GM23248 (cell line): ENCODE results near the gene GPRC6A. TPM values are rescaled to one million over a fixed set of nuclear protein-coding genes. Genes with fewer than 3 reads are reported as not detected.
"Not testable (repeated sequence)": the region's sequence is repeated elsewhere in the genome, so short reads cannot be mapped to it uniquely, and the experiment has no call there.

Experiments used
- DNase-seq: peaks from one replicate; pipeline ENCODE4 v3.0.0-alpha.2; 2015
- H2AFZ ChIP-seq: fragments of 200-600 bp; sonication (generic); 2 replicates; pipeline ENCODE4 v1.6.1; 2016; ENCODE audit warnings: antibody characterized with exemption
- H3F3A ChIP-seq: fragments of 200-600 bp; sonication (generic); 2 replicates; pipeline ENCODE4 v1.6.1; 2016; ENCODE audit warnings: mild to moderate bottlenecking, antibody characterized with exemption, mixed run types; ENCODE audit not compliant: insufficient read depth
- H3K27ac ChIP-seq: fragments of 200-600 bp; sonication (generic); 2 replicates; pipeline ENCODE4 v1.5.1; 2016; ENCODE audit warnings: mild to moderate bottlenecking
- H3K27me3 ChIP-seq: fragments of 200-600 bp; sonication (generic); replicated peaks from 2 replicates; pipeline ENCODE4 v1.6.1; 2016; ENCODE audit warnings: mild to moderate bottlenecking; ENCODE audit not compliant: insufficient read depth
- H3K36me3 ChIP-seq: fragments of 200-600 bp; sonication (generic); 2 replicates; pipeline ENCODE4 v1.6.1; 2016; ENCODE audit warnings: low read depth, mild to moderate bottlenecking
- H3K4me1 ChIP-seq: fragments of 200-600 bp; sonication (generic); 2 replicates; pipeline ENCODE4 v1.6.1; 2016; ENCODE audit warnings: mild to moderate bottlenecking; ENCODE audit not compliant: insufficient read depth
- H3K4me2 ChIP-seq: fragments of 200-600 bp; sonication (generic); one replicate; pipeline ENCODE4 v1.6.1; 2016; ENCODE audit warnings: mild to moderate bottlenecking; ENCODE audit not compliant: unreplicated experiment
- H3K4me3 ChIP-seq: fragments of 200-600 bp; sonication (generic); 2 replicates; pipeline ENCODE4 v1.5.1; 2016; ENCODE audit warnings: mild to moderate bottlenecking
- H3K79me2 ChIP-seq: fragments of 200-600 bp; sonication (generic); 2 replicates; pipeline ENCODE4 v1.6.1; 2016; ENCODE audit warnings: mild to moderate bottlenecking; ENCODE audit not compliant: insufficient read depth
- H3K9ac ChIP-seq: fragments of 200-600 bp; sonication (generic); 2 replicates; pipeline ENCODE4 v1.6.1; 2016; ENCODE audit warnings: mild to moderate bottlenecking
- H3K9me2 ChIP-seq: fragments of 200-600 bp; sonication (generic); 2 replicates; pipeline ENCODE4 v1.6.1; 2016; ENCODE audit warnings: mixed run types, mild to moderate bottlenecking, moderate library complexity; ENCODE audit not compliant: insufficient read depth
- H3K9me3 ChIP-seq: fragments of 200-600 bp; sonication (generic); one replicate; pipeline ENCODE4 v1.6.1; 2017; ENCODE audit warnings: low read depth
- H4K20me1 ChIP-seq: fragments of 200-600 bp; sonication (generic); 2 replicates; pipeline ENCODE4 v1.6.0; 2016; ENCODE audit not compliant: insufficient read depth
- EZH2 ChIP-seq: fragments of 200-600 bp; sonication (generic); IDR thresholded peaks from 2 replicates; pipeline ENCODE4 v1.6.1; 2018; ENCODE audit warnings: antibody characterized with exemption, mild to moderate bottlenecking; ENCODE audit not compliant: insufficient read depth, poor library complexity, severe bottlenecking
- EZH2phosphoT487 ChIP-seq: fragments of 200-600 bp; sonication (generic); IDR thresholded peaks from 2 replicates; pipeline ENCODE4 v1.6.1; 2018; ENCODE audit warnings: antibody characterized with exemption, moderate library complexity, mild to moderate bottlenecking, low read depth; ENCODE audit not compliant: insufficient read depth
- WGBS, 2 experiments: methylation state at CpG; one replicate each; pipeline ENCODE4 v1.1.6; 2015 to 2017; ENCODE audit warnings: low lambda C conversion rate in 2 of 2, low coverage in 1 of 2; ENCODE audit errors: missing lambda C conversion rate in 2 of 2; 5-methylcytosine and 5-hydroxymethylcytosine counted together
- in situ Hi-C: fragments of 300-500 bp; cut with MboI; formaldehyde crosslinking; loops from 2 replicates; pipeline ENCODE4 v1.15.0; 2020
- polyA plus RNA-seq: library from polyadenylated mRNA; unstranded; fragments of >200 nt; fragmentation: Nextera tagmentation; extraction: Ambion mirVana; gene quantifications from 2 replicates; pipeline ENCODE4 v1.2.1, GENCODE V29; 2016
- total RNA-seq: library from RNA; depleted of rRNA; stranded (reverse); fragments of >200 nt; shearing (Covaris generic); gene quantifications from 2 replicates; pipeline ENCODE4 v1.2.3, GENCODE V29; 2014

The GPRC6A gene
- total and polyA plus RNA-seq, 2 experiments from 2014 or later, result not detected

DNA sequence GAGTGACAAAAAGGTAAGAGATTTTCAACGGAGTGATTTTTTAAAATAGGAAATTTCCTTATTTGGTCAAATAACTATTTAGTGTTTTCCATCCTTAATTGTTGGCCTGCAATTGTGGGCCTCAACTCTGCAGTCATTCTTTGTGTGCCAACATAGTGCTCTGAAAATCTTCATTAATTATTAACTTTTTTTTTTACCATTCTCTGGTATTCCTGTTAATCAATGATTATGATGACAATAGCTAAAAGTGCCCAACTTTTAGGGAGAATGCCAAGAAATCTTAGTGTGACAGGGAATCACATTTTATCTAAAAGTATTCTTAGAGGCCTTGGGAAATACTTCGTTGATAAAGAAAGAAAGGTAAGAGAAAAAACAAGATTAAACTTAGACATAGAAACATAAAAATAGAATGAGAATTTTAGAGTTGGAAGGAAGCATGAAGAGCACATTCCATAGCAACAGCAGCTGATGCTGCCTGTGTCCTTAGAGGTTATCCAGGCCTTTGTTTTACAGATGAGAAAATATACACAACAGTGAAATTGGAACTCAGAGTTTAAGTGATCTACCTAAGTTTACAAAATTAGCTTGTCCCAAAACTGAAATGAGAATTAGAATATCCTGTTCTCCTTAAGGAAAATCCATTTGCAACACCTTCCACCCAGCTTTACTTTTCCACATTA lies 1.2 kb downstream of the GPRC6A start:
- H3K27ac ChIP-seq, result no peak overlapping the region
- no peak for DNase-seq
- no peak overlapping the region for H3K4me3 ChIP-seq
- no peaks in the 10 kb centered on the region for H3F3A ChIP-seq
- no peaks in the 10 kb centered on the region for H3K79me2 ChIP-seq
- 9 to 11% methylated on average over 2 of the region's 2 CpGs for WGBS, 2 experiments
- H3K9me2 ChIP-seq, result no peaks in the 10 kb centered on the region
- no peak overlapping the region for H2AFZ ChIP-seq
- no peak overlapping the region for H3K4me2 ChIP-seq
- no peaks in the 10 kb centered on the region for H4K20me1 ChIP-seq
- no peak overlapping the region for H3K9ac ChIP-seq
- in situ Hi-C loops, result no loop called here
- no peaks in the 10 kb centered on the region for H3K9me3 ChIP-seq
- no peaks in the 10 kb centered on the region; the same call in 1 of the 2 replicates for H3K27me3 ChIP-seq
- H3K36me3 ChIP-seq, result no peaks in the 10 kb centered on the region
- TF ChIP-seq EZH2phosphoT487, result no peak
- no peak for TF ChIP-seq EZH2
- H3K4me1 ChIP-seq, result no peaks in the 10 kb centered on the region

DNA sequence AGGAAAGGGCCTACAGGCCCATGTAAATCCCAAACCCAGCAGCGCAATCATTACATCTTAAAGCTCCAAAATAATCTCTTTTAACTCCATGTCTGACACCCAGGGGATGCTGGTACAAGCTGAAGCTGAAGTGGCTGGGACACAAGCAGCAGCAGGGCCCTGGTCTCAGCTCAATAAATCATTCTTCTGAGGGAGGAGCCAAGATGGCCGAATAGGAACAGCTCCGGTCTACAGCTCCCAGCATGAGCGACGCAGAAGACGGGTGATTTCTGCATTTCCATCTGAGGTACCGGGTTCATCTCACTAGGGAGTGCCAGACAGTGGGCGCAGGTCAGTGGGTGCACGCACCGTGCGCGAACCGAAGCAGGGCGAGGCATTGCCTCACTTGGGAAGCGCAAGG lies 12.5 kb downstream of the GPRC6A start:
- H3K4me1 ChIP-seq, H3K27ac ChIP-seq, H2AFZ ChIP-seq, H3K4me2 ChIP-seq, H3K36me3 ChIP-seq, DNase-seq, H4K20me1 ChIP-seq, in situ Hi-C loops, H3K9ac ChIP-seq, H3K4me3 ChIP-seq, H3K9me3 ChIP-seq, H3K79me2 ChIP-seq, H3K9me2 ChIP-seq, H3K27me3 ChIP-seq, H3F3A ChIP-seq: not testable (repeated sequence)
- 76 to 78% methylated on average over 12 to 15 of the region's 15 CpGs for WGBS, 2 experiments

DNA sequence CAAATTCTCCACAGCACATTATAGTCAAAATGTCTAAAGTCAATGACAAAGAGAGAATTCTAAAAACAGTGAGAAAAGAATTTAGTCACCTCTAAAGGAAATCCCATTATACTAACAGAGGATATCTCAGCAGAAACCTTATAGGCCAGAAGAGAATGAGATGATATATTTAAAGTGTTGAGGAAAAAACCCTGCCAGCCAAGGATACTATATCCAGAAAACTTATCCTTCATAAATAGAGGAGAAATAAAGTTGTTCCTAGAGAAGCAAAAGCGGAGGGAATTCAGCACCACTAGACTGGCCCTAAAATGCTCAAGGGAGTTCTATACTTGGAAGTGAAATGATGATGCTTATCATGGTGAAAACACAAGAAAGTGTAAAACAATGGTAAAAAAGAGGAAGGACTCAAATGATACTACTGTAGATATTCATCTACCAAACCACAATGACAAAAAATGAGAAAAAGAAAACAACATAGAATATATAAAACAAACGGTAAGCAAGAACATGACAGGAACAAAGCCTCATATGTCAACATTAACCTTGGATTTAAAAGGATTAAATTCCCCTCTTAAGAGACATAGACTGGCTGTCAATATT lies 16.7 kb downstream of the GPRC6A start:
- Histone ChIP-seq H3K9ac (no peak overlapping the region), H4K20me1 (no peaks in the 10 kb centered on the region), H3K36me3 (no peaks in the 10 kb centered on the region), H3K4me2 (no peak overlapping the region), H3K9me2 (no peaks in the 10 kb centered on the region), H2AFZ (no peak overlapping the region), H3K27me3 (no peaks in the 10 kb centered on the region), H3K4me1 (no peaks in the 10 kb centered on the region), H3K4me3 (no peak overlapping the region), H3K27ac (no peak overlapping the region), H3K79me2 (no peaks in the 10 kb centered on the region), H3F3A (no peaks in the 10 kb centered on the region), H3K9me3 (no peaks in the 10 kb centered on the region)
- DNase-seq, result no peak
- in situ Hi-C loops, result no loop called here
- TF ChIP-seq EZH2phosphoT487, result no peak
- TF ChIP-seq EZH2, result no peak
- WGBS, 2 experiments, result 40% methylated on average over 2 of the region's 2 CpGs

DNA sequence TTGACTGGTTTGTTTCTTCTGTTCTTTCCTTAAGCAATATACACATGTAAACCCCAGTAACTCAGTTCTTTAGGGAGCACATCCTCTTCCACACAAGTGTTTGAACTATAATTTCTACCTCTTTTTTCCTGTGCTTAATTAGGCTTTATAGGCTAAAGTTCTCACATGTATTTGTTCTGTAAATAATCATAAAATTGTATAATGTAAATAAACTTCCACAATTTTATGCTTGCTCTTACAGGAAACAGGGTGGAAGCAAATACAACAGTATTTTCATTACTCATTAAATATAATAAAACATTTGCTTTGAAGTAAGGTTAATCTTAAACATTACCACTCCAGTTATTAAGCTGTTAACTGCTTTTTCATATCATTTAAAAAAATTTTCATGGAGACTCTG lies 26.9 kb downstream of the GPRC6A start:
- in situ Hi-C loops, result no loop called here
- H3K27ac ChIP-seq, result no peak overlapping the region

DNA sequence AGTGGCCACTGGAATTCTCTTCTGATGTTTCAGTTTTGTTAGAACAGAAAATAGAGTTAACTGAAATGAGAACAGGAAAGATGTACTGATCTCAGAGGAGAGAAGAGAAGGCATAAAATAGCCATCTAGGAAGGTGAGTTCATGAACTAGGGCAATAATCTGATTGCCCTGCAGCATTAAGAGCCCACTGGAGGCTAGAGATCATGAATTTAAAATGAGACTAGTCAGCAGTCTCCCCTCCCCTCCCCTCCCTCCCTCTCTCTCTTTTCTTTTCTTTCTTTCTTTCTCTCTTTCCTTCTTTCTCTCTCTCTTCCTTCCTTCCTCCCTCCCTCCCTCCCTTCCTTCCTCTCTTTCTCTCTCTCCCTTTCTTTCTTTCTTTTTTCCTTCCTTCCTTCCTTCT lies 28.9 kb downstream of the GPRC6A start:
- Histone ChIP-seq H3K79me2 (no peaks in the 10 kb centered on the region), H3K4me1 (no peaks in the 10 kb centered on the region), H3K27ac (no peak overlapping the region), H3K9ac (no peak overlapping the region), H2AFZ (no peak overlapping the region), H3K4me3 (no peak overlapping the region), H3K9me3 (no peaks in the 10 kb centered on the region), H3K27me3 (no peaks in the 10 kb centered on the region; the same call in 1 of the 2 replicates), H3K9me2 (no peaks in the 10 kb centered on the region), H3F3A (no peaks in the 10 kb centered on the region), H3K36me3 (no peaks in the 10 kb centered on the region), H3K4me2 (no peak overlapping the region), H4K20me1 (no peaks in the 10 kb centered on the region)
- no peak for DNase-seq
- TF ChIP-seq EZH2 (no peak), EZH2phosphoT487 (no peak)
- in situ Hi-C loops, result no loop called here

More for the DNA sequence above, 26.9 kb downstream of the GPRC6A start:
- Histone ChIP-seq H3K4me2 (no peak overlapping the region), H3F3A (no peaks in the 10 kb centered on the region), H3K4me3 (no peak overlapping the region), H3K4me1 (no peaks in the 10 kb centered on the region), H3K79me2 (no peaks in the 10 kb centered on the region), H2AFZ (no peak overlapping the region), H3K9me3 (no peaks in the 10 kb centered on the region), H3K36me3 (no peaks in the 10 kb centered on the region), H3K9me2 (no peaks in the 10 kb centered on the region), H3K9ac (no peak overlapping the region), H3K27me3 (no peaks in the 10 kb centered on the region; the same call in 1 of the 2 replicates), H4K20me1 (no peaks in the 10 kb centered on the region)
- no peak for DNase-seq
- no peak for TF ChIP-seq EZH2
- no peak for TF ChIP-seq EZH2phosphoT487
